Vagina (tissue), 2 donors: ENCODE results near the gene VCPKMT. TPM values are rescaled to one million over a fixed set of nuclear protein-coding genes. Genes with fewer than 3 reads are reported as not detected.

Source experiments
- DNase-seq, 2 donors: peaks; one replicate each; pipeline ENCODE4 v3.0.0-alpha.2; 2017; ENCODE audit errors: extremely low spot score in 2 of 2
- H3K27ac ChIP-seq: fragments of 200-600 bp; sonication (generic); one replicate; pipeline ENCODE4 v1.5.1; 2019
- H3K27me3 ChIP-seq: fragments of 200-600 bp; sonication (generic); one replicate; pipeline ENCODE4 v1.5.1; 2019
- H3K36me3 ChIP-seq, 2 donors: fragments of 200-600 bp; sonication (generic); one replicate each; pipeline ENCODE4 v1.5.1; 2017 to 2019
- H3K4me1 ChIP-seq: fragments of 200-600 bp; sonication (generic); one replicate; pipeline ENCODE4 v1.5.1; 2019
- H3K4me3 ChIP-seq, 2 donors: fragments of 200-600 bp; sonication (generic); 1 replicate in 1 of 2; 2 replicates in 1 of 2; pipeline ENCODE4 v1.5.1; 2016 to 2019
- H3K9me3 ChIP-seq: fragments of 200-600 bp; sonication (generic); one replicate; pipeline ENCODE4 v1.5.1; 2019
- POLR2A ChIP-seq, 2 donors: fragments of 450-650 bp; IDR thresholded peaks; one replicate each; pipeline ENCODE4 v1.6.1; 2017; ENCODE audit warnings: antibody characterized with exemption in 2 of 2, mild to moderate bottlenecking in 2 of 2, moderate library complexity in 2 of 2
- POLR2AphosphoS5 ChIP-seq, 2 donors: sonication (generic); formaldehyde crosslinking; IDR thresholded peaks; one replicate each; pipeline ENCODE4 v1.9.0; 2017; ENCODE audit warnings: antibody characterized with exemption in 2 of 2, mild to moderate bottlenecking in 2 of 2, low read depth in 1 of 2; ENCODE audit not compliant: insufficient read depth in 1 of 2
- intact Hi-C: fragments of 100-400 bp; cut with DNase I; formaldehyde crosslinking; loops from one replicate; pipeline ENCODE4 v1.15.1; 2023
- total RNA-seq: library from RNA; depleted of rRNA; stranded (reverse); fragments of >200 nt; gene quantifications from one replicate; pipeline ENCODE4 v1.2.3, GENCODE V29; 2016
- TF ChIP-seq, protein P1 (sequence below), 3 experiments: fragments of 450-650 bp in 2 of 3; fragments of 200-600 bp in 1 of 3; sonication (generic) in 1 of 3; IDR thresholded peaks; one replicate each; pipeline ENCODE4 v1.5.1; 2017 to 2019; ENCODE audit warnings: antibody characterized with exemption in 3 of 3, mild to moderate bottlenecking in 2 of 3, moderate library complexity in 2 of 3

The VCPKMT gene
- total RNA-seq, 1 donor from 2014 or later = 2.5 TPM

DNA sequence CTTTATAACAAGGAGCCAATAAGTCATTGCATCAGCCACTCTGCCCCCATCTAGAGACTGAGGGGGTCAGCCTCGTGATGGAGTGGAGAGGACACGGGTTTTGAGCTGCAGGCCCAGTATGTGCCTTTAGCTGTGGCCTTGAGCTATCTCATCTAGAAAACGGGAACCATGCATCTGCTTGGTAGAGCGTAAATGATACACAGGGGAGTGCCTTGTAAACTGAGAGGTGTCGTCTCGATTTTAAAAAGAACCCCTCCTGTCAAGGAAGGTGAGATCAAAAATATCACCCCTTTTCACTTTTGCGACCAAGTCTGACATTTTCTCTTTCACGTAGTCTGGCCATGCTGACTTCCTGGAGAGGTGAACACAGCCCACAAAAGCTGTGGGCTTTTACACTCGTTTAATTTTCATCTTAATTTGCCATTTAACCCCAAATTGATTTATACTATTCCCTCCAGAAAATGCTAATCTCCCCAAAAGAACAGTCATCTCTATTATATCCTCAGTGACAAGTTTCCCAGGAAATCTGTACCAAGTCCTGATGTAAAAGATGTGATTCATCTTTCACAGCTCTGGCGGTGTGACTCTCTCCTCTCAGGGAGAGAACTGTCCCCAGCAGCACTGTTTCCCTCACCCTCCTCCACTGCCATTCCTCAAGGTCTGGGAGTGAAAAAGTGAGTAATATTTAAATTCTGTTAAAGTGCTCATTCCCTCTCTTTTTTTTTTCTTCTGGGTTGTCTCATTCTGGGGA is 30.6 kb downstream of the VCPKMT start:
- no peak overlapping the region for H3K4me3 ChIP-seq
- TF ChIP-seq POLR2AphosphoS5 (IDR thresholded peaks at IDR 0.05; ENCODE audit: insufficient read depth in 1 of 2, low read depth in 1 of 2) (no peak), POLR2A (IDR thresholded peaks at IDR 0.05) (no peak)
- TF ChIP-seq, protein P1, sequence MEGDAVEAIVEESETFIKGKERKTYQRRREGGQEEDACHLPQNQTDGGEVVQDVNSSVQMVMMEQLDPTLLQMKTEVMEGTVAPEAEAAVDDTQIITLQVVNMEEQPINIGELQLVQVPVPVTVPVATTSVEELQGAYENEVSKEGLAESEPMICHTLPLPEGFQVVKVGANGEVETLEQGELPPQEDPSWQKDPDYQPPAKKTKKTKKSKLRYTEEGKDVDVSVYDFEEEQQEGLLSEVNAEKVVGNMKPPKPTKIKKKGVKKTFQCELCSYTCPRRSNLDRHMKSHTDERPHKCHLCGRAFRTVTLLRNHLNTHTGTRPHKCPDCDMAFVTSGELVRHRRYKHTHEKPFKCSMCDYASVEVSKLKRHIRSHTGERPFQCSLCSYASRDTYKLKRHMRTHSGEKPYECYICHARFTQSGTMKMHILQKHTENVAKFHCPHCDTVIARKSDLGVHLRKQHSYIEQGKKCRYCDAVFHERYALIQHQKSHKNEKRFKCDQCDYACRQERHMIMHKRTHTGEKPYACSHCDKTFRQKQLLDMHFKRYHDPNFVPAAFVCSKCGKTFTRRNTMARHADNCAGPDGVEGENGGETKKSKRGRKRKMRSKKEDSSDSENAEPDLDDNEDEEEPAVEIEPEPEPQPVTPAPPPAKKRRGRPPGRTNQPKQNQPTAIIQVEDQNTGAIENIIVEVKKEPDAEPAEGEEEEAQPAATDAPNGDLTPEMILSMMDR (IDR thresholded peaks at IDR 0.05) = no peak
- H3K27ac ChIP-seq = no peak overlapping the region
- DNase-seq = no peak
- H3K36me3 ChIP-seq = no peaks in the 10 kb centered on the region
- H3K27me3 ChIP-seq = no peaks in the 10 kb centered on the region
- intact Hi-C loops = no loop called here
- H3K4me1 ChIP-seq = peaks cover 23% of the 10 kb centered on the region
- no peaks in the 10 kb centered on the region for H3K9me3 ChIP-seq

DNA sequence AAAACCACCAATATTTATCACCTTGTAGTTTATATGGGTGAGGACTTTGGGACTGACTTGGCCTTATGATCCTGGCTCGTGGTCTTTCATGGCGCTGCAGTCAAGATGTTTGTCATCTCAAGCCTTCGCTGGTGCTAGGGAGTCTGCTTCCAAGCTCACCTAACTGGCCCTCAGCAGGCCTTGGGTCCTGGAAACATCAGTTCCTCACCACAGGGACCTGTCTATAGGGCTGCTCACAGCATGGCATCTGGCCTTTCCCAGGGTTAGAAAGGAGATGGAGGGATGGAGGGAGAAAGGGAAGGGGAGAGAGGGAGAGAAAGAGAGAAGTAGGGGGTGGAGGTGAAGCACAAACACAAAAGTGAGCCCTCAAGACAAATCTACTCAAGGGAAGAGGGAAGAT is 31.7 kb downstream of the VCPKMT start:
- Histone ChIP-seq H3K27ac (no peak overlapping the region), H3K27me3 (no peaks in the 10 kb centered on the region), H3K36me3 (no peaks in the 10 kb centered on the region), H3K4me3 (no peak overlapping the region), H3K9me3 (no peaks in the 10 kb centered on the region), H3K4me1 (peaks cover 23% of the 10 kb centered on the region)
- TF ChIP-seq POLR2A (IDR thresholded peaks at IDR 0.05) (no peak), POLR2AphosphoS5 (IDR thresholded peaks at IDR 0.05; ENCODE audit: insufficient read depth in 1 of 2, low read depth in 1 of 2) (no peak)
- TF ChIP-seq, protein P1 (IDR thresholded peaks at IDR 0.05) = no peak
- intact Hi-C loops = no loop called here
- DNase-seq = no peak

DNA sequence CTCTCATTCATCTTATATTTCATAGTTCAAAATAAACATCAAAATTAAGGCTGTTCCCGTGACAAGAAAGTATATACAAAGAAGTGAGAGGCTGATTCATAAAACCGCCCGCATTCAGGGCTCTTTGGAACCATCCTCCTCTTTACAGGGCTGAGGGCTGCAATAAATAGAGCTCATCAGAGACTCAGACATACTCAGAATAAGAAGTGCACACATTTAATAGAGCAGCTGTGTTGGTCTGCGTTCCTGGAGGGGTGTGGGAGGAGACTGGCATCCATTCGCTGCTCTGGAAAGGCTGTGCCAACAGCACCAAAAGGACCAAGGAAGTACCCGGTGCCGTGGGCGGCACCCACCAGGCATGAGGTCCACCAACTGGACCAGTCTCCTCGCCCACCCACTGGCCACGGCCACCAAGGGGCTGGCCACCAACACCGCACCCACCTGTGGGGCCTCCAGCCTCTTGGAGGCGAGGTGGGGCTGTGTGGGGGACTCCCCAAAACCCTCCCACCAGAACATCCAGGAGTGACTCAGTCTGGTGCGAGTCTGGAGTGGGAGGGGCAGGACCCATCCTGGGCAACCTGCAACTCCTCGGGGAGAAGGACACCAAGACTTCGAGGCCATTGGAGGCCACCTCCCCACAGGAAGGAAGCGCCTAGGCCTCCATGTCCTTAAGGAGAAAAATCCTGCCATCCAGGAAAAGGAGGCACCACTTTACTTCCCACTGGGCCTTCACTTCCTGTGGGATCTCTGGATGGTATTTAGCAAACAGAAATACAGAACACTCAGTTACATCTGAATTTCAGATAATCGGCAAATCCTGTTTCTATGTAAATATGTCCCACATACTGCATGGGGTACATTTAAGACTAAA is 32.7 kb downstream of the VCPKMT start:
- no peak for DNase-seq
- no peaks in the 10 kb centered on the region for H3K36me3 ChIP-seq
- peaks cover 23% of the 10 kb centered on the region for H3K4me1 ChIP-seq
- no peaks in the 10 kb centered on the region for H3K27me3 ChIP-seq
- H3K4me3 ChIP-seq = no peak overlapping the region
- peak overlapping the region; percentile 58 for H3K27ac ChIP-seq
- TF ChIP-seq POLR2A (IDR thresholded peaks at IDR 0.05) (no peak), POLR2AphosphoS5 (IDR thresholded peaks at IDR 0.05; ENCODE audit: insufficient read depth in 1 of 2, low read depth in 1 of 2) (no peak)
- TF ChIP-seq, protein P1 (IDR thresholded peaks at IDR 0.05) = no peak
- no peaks in the 10 kb centered on the region for H3K9me3 ChIP-seq
- intact Hi-C loops = no loop called here

DNA sequence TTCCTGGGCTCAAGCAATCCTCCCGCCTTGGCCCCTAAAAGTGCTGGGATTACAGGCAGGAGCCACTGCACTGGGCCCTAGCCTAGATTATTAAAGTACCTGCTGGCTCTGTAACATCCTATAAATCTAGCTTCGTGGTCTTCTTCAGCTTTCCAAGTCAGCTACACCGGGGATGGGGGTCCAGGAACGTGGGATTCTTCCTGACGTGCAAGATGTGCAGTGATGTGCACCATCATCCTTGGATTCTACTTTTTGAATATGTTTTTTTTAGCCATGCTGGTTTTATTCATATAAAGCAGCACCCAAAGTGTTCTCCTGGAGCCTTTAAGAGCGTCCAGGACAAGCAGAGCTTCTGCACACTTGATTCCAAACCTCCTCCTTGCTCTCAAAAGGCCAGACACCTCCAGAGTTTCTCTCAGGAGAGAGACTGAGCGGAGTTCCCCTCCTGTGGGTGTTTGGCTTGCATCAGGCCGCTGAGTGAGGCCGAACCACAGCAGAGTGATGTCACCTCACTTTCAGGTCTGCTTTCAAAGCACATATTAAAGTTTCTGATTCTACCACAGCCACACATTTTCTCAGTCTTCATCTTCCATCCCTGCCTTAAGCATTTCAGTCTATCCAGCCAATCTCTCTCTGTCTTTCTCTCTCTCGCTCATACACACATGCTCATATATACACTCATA is 33.4 kb downstream of the VCPKMT start:
- Histone ChIP-seq H3K4me3 (no peak overlapping the region), H3K4me1 (peaks cover 23% of the 10 kb centered on the region), H3K9me3 (no peaks in the 10 kb centered on the region), H3K27me3 (no peaks in the 10 kb centered on the region), H3K27ac (peak overlapping the region; percentile 58), H3K36me3 (no peaks in the 10 kb centered on the region)
- no peak for DNase-seq
- intact Hi-C loops = no loop called here
- TF ChIP-seq, protein P1 (IDR thresholded peaks at IDR 0.05) = no peak
- TF ChIP-seq POLR2A (IDR thresholded peaks at IDR 0.05) (no peak), POLR2AphosphoS5 (IDR thresholded peaks at IDR 0.05; ENCODE audit: insufficient read depth in 1 of 2, low read depth in 1 of 2) (no peak)
